Prostate gland (tissue), 2 donors: Measurements from ENCODE around the gene RALGPS1.

Source experiments
- POLR2A ChIP-seq: fragments of 450-650 bp; IDR thresholded peaks from one replicate; pipeline ENCODE4 v1.6.1; 2016; ENCODE audit warnings: antibody characterized with exemption, mild to moderate bottlenecking
- POLR2AphosphoS5 ChIP-seq: sonication (generic); formaldehyde crosslinking; IDR thresholded peaks from one replicate; pipeline ENCODE4 v1.6.1; 2017; ENCODE audit warnings: antibody characterized with exemption
- TF ChIP-seq, protein P1 (sequence below), 4 experiments: fragments of 200-600 bp in 2 of 4; fragments of 450-650 bp in 2 of 4; sonication (generic) in 2 of 4; IDR thresholded peaks; 1 replicate in 3 of 4; 2 replicates in 1 of 4; pipeline ENCODE4 v1.5.1; 2016 to 2019; ENCODE audit warnings: antibody characterized with exemption in 4 of 4, mild to moderate bottlenecking in 2 of 4, moderate library complexity in 2 of 4

DNA sequence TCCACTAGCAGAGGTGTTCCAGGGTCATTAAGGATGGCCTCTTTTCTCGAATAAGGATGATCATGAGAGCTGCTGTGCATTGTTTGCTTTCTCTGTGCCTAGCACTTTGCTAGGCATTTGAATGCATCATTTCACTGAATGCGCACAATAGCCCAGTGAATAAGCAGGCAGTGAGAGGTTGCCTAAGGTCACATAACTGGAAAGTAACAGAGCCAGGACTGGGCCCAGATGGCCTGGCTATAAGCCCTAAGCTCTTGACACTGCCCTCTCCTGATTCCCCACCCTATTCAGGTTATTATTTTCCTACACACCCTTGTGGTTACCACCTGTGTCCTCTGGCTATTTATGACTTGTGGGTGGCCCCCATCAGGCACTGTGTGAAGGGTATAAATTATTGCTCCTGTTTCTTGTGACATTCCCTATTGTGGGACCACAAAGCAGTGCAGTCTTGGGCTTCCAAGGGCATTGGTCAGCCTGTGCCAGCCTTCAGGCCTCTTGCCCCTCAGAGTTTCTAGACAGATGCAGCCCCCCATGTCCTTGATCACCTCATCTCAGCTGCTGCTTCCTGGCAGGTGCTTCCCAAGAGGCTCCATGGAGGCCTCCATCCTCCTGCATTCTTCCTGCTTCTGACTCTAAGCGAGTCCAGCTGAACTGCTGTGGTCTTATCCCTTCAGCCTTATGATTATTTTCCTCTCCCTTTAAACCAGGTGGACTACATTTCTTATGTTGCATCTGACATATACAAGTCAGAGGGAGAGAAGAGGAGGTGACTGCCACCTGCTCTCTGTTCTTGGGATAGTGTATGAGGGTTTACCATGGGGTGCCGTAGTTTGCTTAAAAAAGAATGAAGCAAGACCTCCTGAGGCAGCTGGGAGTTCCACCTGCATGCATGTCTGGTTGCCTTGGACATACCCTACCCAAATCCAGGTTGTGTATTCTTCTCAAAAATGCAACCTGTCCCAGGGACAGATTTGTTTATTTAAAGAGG, 160.3 kb downstream of the RALGPS1 start:
- no peak for TF ChIP-seq POLR2A
- TF ChIP-seq, protein P1, sequence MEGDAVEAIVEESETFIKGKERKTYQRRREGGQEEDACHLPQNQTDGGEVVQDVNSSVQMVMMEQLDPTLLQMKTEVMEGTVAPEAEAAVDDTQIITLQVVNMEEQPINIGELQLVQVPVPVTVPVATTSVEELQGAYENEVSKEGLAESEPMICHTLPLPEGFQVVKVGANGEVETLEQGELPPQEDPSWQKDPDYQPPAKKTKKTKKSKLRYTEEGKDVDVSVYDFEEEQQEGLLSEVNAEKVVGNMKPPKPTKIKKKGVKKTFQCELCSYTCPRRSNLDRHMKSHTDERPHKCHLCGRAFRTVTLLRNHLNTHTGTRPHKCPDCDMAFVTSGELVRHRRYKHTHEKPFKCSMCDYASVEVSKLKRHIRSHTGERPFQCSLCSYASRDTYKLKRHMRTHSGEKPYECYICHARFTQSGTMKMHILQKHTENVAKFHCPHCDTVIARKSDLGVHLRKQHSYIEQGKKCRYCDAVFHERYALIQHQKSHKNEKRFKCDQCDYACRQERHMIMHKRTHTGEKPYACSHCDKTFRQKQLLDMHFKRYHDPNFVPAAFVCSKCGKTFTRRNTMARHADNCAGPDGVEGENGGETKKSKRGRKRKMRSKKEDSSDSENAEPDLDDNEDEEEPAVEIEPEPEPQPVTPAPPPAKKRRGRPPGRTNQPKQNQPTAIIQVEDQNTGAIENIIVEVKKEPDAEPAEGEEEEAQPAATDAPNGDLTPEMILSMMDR (IDR thresholded peaks at IDR 0.05): peak in 1 of 4 experiments; percentile 5
- TF ChIP-seq POLR2AphosphoS5: no peak
